HEK293 (cell line): Measurements from ENCODE around the gene SBNO2.

Source experiments
- RBAK ChIP-seq: fragments of 450-650 bp; formaldehyde crosslinking; IDR thresholded peaks from 2 replicates; pipeline ENCODE4 v1.5.1; 2016; ENCODE audit warnings: missing biosample characterization, missing genetic modification characterization
- TF ChIP-seq, protein P1 (sequence below): fragments of 450-650 bp; formaldehyde crosslinking; IDR thresholded peaks from 2 replicates; pipeline ENCODE4 v1.5.1; 2016; ENCODE audit warnings: missing biosample characterization, missing genetic modification characterization
- TF ChIP-seq, protein P2 (sequence below): fragments of 450-650 bp; formaldehyde crosslinking; IDR thresholded peaks from 2 replicates; pipeline ENCODE4 v1.5.1; 2016; ENCODE audit warnings: missing biosample characterization, missing genetic modification characterization, low read depth

DNA sequence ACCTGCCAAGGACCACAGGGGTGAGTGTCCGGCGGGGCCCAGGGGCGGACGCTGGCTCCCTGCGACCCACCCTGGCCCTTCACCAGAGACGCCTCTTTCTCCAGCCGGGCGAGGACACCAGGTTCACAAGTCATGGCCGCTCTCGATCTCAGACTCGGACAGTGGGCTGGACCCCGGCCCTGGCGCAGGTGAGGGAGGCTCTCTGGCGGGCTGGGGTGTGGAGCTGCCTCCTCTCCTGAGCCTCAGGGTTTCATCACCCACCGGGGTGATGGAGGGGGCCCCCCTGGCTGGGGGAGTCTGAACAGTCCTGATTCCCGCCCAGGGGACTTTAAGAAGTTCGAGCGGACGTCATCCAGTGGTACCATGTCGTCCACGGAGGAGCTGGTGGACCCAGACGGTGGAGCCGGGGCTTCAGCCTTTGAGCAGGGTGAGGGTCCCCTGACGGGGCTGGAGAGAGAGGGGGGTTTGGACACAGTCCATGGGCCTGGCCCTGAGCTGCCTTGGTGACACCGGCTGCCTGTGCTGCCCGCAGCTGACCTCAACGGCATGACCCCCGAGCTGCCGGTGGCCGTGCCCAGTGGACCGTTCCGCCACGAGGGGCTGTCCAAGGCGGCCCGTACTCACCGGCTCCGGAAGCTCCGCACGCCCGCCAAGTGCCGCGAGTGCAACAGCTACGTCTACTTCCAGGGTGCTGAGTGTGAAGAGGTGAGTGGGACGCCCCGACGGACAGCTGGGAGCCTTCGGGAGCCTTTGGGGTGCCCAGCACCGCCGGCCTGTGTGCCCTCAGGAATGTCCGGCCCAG, 93.5 kb downstream of the SBNO2 start:
- TF ChIP-seq, protein P1, sequence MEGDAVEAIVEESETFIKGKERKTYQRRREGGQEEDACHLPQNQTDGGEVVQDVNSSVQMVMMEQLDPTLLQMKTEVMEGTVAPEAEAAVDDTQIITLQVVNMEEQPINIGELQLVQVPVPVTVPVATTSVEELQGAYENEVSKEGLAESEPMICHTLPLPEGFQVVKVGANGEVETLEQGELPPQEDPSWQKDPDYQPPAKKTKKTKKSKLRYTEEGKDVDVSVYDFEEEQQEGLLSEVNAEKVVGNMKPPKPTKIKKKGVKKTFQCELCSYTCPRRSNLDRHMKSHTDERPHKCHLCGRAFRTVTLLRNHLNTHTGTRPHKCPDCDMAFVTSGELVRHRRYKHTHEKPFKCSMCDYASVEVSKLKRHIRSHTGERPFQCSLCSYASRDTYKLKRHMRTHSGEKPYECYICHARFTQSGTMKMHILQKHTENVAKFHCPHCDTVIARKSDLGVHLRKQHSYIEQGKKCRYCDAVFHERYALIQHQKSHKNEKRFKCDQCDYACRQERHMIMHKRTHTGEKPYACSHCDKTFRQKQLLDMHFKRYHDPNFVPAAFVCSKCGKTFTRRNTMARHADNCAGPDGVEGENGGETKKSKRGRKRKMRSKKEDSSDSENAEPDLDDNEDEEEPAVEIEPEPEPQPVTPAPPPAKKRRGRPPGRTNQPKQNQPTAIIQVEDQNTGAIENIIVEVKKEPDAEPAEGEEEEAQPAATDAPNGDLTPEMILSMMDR (tag by site-specific recombination): no peak
- TF ChIP-seq, protein P2, sequence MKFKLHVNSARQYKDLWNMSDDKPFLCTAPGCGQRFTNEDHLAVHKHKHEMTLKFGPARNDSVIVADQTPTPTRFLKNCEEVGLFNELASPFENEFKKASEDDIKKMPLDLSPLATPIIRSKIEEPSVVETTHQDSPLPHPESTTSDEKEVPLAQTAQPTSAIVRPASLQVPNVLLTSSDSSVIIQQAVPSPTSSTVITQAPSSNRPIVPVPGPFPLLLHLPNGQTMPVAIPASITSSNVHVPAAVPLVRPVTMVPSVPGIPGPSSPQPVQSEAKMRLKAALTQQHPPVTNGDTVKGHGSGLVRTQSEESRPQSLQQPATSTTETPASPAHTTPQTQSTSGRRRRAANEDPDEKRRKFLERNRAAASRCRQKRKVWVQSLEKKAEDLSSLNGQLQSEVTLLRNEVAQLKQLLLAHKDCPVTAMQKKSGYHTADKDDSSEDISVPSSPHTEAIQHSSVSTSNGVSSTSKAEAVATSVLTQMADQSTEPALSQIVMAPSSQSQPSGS (tag by site-specific recombination): no peak
- TF ChIP-seq RBAK: no peak
